ENCODE results near the gene CTAGE1.
"Not testable (repeated sequence)": the region's sequence is repeated elsewhere in the genome, so short reads cannot be mapped to it uniquely, and the experiment has no call there.

Gene CTAGE1

GRCh38 chr18:22436136-22436535, 18.4 kb upstream of the CTAGE1 start:
- DNase-seq (ENCODE audit: low read depth): no peak

- no peak for DNase-seq (ENCODE audit: low read depth)
These were observed 17.4 kb upstream of the CTAGE1 start for GRCh38 chr18:22434973-22435608.

- no peak for DNase-seq (ENCODE audit: low read depth)
These were observed 16.2 kb upstream of the CTAGE1 start for GRCh38 chr18:22433956-22434355.

- DNase-seq (ENCODE audit: low read depth): no peak
These were observed 15.0 kb upstream of the CTAGE1 start for GRCh38 chr18:22432657-22433137.

GRCh38 chr18:22429564-22429963, 11.8 kb upstream of the CTAGE1 start:
- DNase-seq (ENCODE audit: low read depth): no peak

- DNase-seq (ENCODE audit: low read depth): no peak
These were observed 11.0 kb upstream of the CTAGE1 start for GRCh38 chr18:22428672-22429071.

- no peak for DNase-seq (ENCODE audit: low read depth)
These were observed 10.3 kb upstream of the CTAGE1 start for GRCh38 chr18:22427822-22428549.

- DNase-seq (ENCODE audit: low read depth): no peak
These were observed 6.8 kb upstream of the CTAGE1 start for GRCh38 chr18:22424565-22424963.

GRCh38 chr18:22423878-22424564, 6.3 kb upstream of the CTAGE1 start:
- DNase-seq (ENCODE audit: low read depth): no peak

- DNase-seq (ENCODE audit: low read depth): no peak
These were observed 5.3 kb upstream of the CTAGE1 start for GRCh38 chr18:22422909-22423548.

- DNase-seq (ENCODE audit: low read depth): no peak
These were observed 2.9 kb upstream of the CTAGE1 start for GRCh38 chr18:22420652-22421051.

GRCh38 chr18:22412176-22412911, 5.4 kb downstream of the CTAGE1 start:
- no peak for DNase-seq (ENCODE audit: low read depth)

GRCh38 chr18:22411446-22411845, 6.3 kb downstream of the CTAGE1 start:
- DNase-seq (ENCODE audit: low read depth): no peak

GRCh38 chr18:22410126-22410525, 7.6 kb downstream of the CTAGE1 start:
- DNase-seq (ENCODE audit: low read depth): no peak

- no peak for DNase-seq (ENCODE audit: low read depth)
These were observed 8.3 kb downstream of the CTAGE1 start for GRCh38 chr18:22409445-22409844.

GRCh38 chr18:22408059-22408458, 9.7 kb downstream of the CTAGE1 start:
- DNase-seq (ENCODE audit: low read depth): no peak

- DNase-seq (ENCODE audit: low read depth): no peak
These were observed 12.6 kb downstream of the CTAGE1 start for GRCh38 chr18:22405142-22405541.

GRCh38 chr18:22403950-22404349, 13.8 kb downstream of the CTAGE1 start:
- no peak for DNase-seq (ENCODE audit: low read depth)

GRCh38 chr18:22399949-22400348, 17.8 kb downstream of the CTAGE1 start:
- no peak for DNase-seq (ENCODE audit: low read depth)

- DNase-seq (ENCODE audit: low read depth): no peak
These were observed 19.3 kb downstream of the CTAGE1 start for GRCh38 chr18:22398464-22398863.

GRCh38 chr18:22394428-22394827, 23.3 kb downstream of the CTAGE1 start:
- no peak for DNase-seq (ENCODE audit: low read depth)

- DNase-seq (ENCODE audit: low read depth): not testable (repeated sequence)
These were observed 24.6 kb downstream of the CTAGE1 start for GRCh38 chr18:22393164-22393563.
